ENCODE results near the gene ABCB6. TPM values are rescaled to one million over a fixed set of nuclear protein-coding genes. Genes with fewer than 3 reads are reported as not detected.
A peak's percentile ranks its signal among the peaks of the same experiment; 100 is the strongest.

Gene ABCB6
- total RNA-seq, 4 donors from 2014 or later = 22.1 to 45.3 (median 31.6) TPM

- H3K4me3 ChIP-seq = no peak overlapping the region
- intact Hi-C loops (cut with DNase I) = loop anchor here (10.0 kb wide), 1 partner anchor 55 kb away; the partner anchor contains the start of gene NHEJ1
- H3K9me3 ChIP-seq = no peaks in the 10 kb centered on the region
- WGBS, 2 donors = 80 to 85% methylated on average over 14 to 15 of the region's 18 CpGs
- no peaks in the 10 kb centered on the region for H3K27me3 ChIP-seq
- DNase-seq = no peak
- no peak for TF ChIP-seq CTCF (IDR thresholded peaks at IDR 0.05)
- TF ChIP-seq POLR2A (IDR thresholded peaks at IDR 0.05) = no peak
- peaks cover 21 to 46% (median 29%) of the 10 kb centered on the region in 3 donors for H3K4me1 ChIP-seq
- H3K36me3 ChIP-seq = peaks cover 42 to 75% (median 50%) of the 10 kb centered on the region in 3 donors
- peak overlapping the region in 2 of 4 donors; percentile 93 to 98 for H3K27ac ChIP-seq
Observed at GRCh38 chr2:219219784-219220532, 1.2 kb upstream of the ABCB6 start.

GRCh38 chr2:219218217-219218731, 484 bp downstream of the ABCB6 start:
- H3K27me3 ChIP-seq = no peaks in the 10 kb centered on the region
- no peak for DNase-seq
- H3K4me3 ChIP-seq = peak overlapping the region; percentile 47 to 77 (median 65)
- peaks cover 21 to 46% (median 29%) of the 10 kb centered on the region in 3 donors for H3K4me1 ChIP-seq
- 0% methylated on average over 1 to 2 of the region's 37 CpGs for WGBS, 2 donors
- intact Hi-C loops (cut with DNase I) = loop anchor here (10.0 kb wide), 1 partner anchor 53 kb away; the partner anchor contains the start of gene NHEJ1
- H3K27ac ChIP-seq = peak overlapping the region; percentile 88 to 98 (median 95)
- peaks cover 39 to 75% (median 40%) of the 10 kb centered on the region in 3 donors for H3K36me3 ChIP-seq
- TF ChIP-seq POLR2A (IDR thresholded peaks at IDR 0.05) = no peak
- peak in 1 of 6 experiments; percentile 14 for TF ChIP-seq CTCF (IDR thresholded peaks at IDR 0.05)
- H3K9me3 ChIP-seq = no peaks in the 10 kb centered on the region

GRCh38 chr2:219216535-219216915, 2.2 kb downstream of the ABCB6 start:
- Histone ChIP-seq H3K27me3 (no peaks in the 10 kb centered on the region), H3K4me3 (no peak overlapping the region), H3K27ac (peak overlapping the region in 3 of 4 donors; percentile 88 to 98 (median 93)), H3K36me3 (peaks cover 25 to 73% (median 41%) of the 10 kb centered on the region in 3 donors), H3K4me1 (peaks cover 21 to 46% (median 29%) of the 10 kb centered on the region in 3 donors), H3K9me3 (no peaks in the 10 kb centered on the region)
- 84 to 92% methylated on average over 2 to 6 of the region's 6 CpGs for WGBS, 2 donors
- no peak for DNase-seq
- intact Hi-C loops (cut with DNase I) = loop anchor here (10.0 kb wide), 1 partner anchor 52 kb away; the partner anchor contains the start of gene NHEJ1
- no peak for TF ChIP-seq POLR2A (IDR thresholded peaks at IDR 0.05)
- TF ChIP-seq CTCF (IDR thresholded peaks at IDR 0.05) = no peak

GRCh38 chr2:219215871-219216534, 2.8 kb downstream of the ABCB6 start:
- Histone ChIP-seq H3K36me3 (peaks cover 23 to 71% (median 36%) of the 10 kb centered on the region in 3 donors), H3K27ac (peak overlapping the region in 3 of 4 donors; percentile 88 to 98 (median 93)), H3K4me3 (no peak overlapping the region), H3K4me1 (peaks cover 21 to 46% (median 29%) of the 10 kb centered on the region in 3 donors), H3K27me3 (no peaks in the 10 kb centered on the region), H3K9me3 (no peaks in the 10 kb centered on the region)
- TF ChIP-seq POLR2A (IDR thresholded peaks at IDR 0.05) (no peak), CTCF (IDR thresholded peaks at IDR 0.05) (no peak)
- intact Hi-C loops (cut with DNase I) = loop anchor here (10.0 kb wide), 1 partner anchor 51 kb away; the partner anchor contains the start of gene NHEJ1
- WGBS, 2 donors = 88 to 91% methylated on average over 8 to 15 of the region's 27 CpGs
- no peak for DNase-seq
